GM21717 (cell line): ENCODE data around the gene MAGI2.

Experiments used
- ATAC-seq: cut with Tn5 transposase; IDR thresholded peaks from one replicate; pipeline ENCODE4 v1.9.1; 2021; ENCODE audit warnings: mild to moderate bottlenecking, moderate library complexity; ENCODE audit not compliant: unreplicated experiment

The MAGI2 gene

DNA sequence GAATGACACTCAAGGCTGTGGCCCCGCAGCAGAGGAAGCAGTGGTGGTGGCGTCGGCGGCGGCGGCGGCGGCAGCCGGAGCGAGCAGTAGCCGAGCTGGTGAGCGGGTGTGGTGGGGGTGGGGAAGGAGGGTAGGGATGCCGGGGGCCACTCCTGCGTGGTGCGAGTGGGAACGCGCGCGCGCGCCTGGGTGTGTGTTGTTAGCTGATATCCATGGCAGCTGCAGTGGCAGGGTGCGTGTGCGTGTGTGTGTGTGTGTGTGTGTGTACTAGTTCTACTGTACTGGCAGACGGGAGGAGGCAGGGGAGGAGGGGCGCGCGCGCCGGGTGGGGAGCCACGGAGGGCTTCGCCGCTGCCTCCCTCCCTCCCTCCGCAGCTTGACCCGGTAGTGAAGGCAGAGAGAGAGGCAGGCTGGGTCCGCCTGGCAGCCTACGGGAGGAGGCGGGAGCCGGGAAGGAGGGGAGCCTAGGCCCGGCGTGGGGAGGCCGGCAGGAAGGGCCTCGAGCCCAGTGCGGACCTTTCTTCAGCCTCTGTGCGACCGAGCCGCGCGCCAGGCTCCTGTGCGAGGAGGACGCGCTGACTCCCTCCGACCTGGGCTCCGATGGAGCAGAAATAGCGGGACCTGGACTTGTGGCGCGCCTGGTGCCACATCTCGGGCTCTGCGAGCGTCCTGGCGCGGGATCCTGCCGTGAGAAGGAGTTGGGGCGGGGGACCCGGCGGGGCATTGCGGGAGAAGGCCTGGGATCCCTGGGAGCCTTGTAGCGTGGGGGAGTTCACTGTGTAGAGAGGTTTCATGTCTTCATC, at the start of gene MAGI2:
TSS of gene MAGI2 (minus strand) at position 110 of the 803 bp plus-strand sequence. CDS start 347 bp downstream, outside the sequence.
- no peak for ATAC-seq

DNA sequence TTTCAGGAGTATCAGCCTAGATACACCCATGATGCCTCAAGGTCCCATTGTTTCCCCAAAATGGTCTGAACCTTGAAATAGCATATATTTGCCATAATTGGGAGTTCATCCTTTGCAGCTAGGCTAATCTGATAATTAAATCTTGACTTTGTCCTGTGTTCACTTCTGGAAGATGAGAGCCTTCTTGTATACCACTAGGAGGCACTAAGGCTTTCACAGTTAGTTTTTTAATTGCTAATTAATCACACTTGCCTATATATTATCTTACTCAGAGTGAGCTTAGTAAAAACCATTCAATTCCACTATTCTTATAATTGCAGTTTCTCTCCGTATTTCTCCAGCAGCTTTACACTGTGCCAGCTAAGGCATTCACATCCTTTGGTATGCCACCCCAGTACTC, 48.7 kb upstream of the MAGI2 start:
- no peak for ATAC-seq

DNA sequence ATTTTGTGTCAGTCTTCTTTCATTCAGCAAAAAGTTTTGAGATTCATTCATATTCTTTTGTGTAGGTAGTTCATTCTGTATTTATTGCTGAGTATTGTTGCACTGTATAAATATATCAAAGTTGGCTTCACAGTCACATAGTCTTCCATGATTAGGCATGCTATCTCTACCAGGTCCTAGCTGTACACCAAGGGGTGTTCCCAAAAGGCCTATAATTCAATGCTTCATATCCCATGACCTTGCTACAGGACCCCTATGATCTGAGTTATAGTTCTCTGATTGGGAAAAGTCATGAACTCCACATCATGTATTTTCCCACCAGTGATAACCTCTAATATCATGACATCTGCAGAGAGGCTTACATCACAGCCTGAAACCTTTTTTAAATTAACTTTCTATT, 47.3 kb upstream of the MAGI2 start:
- ATAC-seq, result no peak

DNA sequence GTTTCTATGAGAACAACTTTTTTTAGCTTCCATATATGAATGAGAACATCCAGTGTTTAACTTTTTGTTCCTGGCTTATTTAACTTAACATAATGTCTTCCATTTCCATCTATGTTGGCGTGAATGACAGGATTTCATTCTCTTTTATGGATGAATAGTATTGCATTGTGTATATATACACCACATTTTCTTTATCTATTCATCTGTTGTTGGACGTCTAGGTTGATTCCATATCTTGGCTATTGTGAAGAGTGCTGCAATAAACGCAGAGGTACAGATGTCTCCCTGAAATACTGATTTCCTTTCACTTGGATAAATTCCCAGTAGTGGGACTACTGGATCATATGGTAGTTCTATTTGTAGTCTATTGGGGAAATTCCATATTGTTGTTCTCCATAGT, 44.3 kb upstream of the MAGI2 start:
- ATAC-seq, result no peak

DNA sequence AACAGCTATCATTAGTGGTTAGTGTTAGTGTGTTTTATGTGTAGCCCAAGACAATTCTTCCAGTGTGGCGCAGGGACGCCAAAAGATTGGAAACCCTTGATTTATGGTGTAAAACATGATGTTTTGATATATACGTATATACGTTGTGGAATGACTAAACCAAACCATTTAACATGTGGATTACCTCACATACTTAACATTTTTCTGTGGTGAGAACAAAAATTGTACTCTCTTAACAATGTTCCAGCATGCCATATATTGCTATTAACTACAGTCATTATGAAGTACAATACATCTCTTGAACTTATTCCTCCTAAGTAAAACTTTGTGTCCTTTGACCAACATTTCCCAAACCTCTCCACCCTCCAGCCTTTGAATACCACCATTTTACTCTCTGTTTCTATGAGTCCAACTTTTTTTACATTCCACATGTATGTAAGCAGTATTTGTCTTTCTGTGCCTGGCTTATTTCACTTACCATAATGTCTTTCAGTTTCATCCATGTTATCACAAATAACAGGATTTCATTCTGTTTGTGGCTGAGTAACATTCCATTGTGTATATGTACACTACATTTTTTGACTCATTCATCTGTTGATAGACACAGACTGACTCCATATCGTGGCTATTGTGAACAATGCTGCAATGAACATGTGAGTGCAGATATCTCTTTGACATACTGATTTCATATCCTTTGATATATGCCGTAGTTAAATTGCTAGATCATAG, 42.2 kb upstream of the MAGI2 start:
- no peak for ATAC-seq

DNA sequence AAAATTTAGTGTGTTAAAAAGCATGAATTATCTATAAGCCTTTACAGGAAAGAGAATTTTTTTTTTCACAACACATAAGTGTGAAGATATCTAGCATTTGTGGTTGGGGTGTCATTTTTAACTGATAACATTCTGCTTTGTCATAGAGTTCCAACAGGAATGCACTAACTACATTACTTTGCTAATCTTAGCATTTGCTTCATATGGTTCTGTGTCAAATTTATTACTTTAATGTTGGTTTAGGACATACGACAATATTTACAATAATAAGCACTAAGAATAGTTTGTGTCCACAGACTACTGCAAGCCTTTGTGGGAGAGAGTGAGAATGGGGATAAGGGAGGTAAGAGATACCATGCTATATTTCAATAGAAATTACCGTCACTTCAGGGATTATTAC, 40.6 kb upstream of the MAGI2 start:
- no peak for ATAC-seq

DNA sequence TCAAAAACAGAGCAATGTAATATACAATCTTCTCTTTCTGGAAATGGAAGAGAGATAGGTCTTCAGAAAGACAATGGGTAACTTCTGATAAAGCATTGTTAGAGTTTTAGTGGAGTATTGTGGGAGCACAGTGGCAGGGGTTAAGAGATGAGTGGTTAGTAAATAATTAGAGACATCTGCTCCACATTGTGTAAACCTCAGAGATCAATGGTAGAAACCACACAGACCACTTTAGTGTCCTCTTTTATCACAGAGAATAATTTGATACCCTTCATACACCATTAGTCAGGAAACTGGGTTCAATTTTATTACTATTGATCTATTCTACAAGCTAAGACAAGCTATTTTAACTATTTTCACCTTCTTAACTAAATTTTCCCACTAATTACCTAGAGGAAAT, 35.9 kb upstream of the MAGI2 start:
- no peak for ATAC-seq

DNA sequence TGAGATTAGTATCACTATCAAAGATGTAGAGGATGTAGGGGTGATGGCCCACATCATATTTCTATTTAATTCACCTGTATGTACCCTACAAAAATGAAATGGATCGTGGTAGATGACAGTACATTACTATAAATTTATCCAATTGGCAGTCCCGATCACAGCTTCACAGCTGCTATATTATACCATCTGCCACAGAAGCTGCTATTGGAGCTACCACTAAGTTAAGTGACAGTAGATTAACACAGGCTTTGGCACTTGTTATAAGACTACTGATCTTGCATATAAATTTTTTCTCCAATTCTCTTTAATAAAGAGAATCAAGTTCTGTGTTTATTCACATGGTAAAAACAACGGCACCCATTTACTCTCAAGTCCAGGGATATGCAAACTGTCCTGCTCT, 24.9 kb upstream of the MAGI2 start:
- ATAC-seq, result no peak

DNA sequence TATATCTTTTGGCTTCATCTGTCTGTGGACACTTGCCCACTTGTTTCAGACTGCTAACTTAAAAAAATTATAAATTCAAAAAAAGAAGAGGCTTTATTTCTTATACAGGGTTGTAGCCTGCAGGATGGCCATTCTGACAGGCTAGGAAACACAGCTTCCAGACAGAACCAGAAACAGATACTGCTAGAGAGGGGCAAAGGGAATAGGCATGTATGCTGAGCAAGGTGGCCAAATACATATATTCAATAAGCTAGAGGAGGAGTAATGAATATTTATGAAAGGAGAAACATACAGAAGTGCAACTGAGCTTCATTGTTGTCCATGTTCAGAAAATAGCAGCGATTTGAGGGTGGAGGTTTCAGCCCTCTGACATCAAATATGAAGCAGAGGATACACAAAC, 22.0 kb upstream of the MAGI2 start:
- no peak for ATAC-seq

DNA sequence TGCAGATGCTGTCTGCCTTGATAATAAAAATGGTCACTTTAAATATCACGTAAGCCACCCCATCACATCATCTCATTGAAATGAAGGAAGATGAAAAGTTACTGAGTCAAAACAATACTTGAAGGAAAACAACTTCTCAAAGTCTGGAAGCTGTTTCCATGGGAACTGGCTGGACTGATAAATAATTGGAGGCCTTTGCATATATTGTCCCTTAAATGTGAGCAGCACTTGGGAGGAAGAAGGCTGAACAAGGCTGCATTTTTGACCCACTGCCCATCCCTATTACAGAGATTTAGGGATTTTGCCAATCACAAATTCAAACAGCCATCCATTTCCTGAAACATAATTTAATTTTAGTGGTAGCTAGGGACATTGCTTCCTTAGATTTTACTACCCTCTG, 18.2 kb upstream of the MAGI2 start:
- no peak for ATAC-seq

DNA sequence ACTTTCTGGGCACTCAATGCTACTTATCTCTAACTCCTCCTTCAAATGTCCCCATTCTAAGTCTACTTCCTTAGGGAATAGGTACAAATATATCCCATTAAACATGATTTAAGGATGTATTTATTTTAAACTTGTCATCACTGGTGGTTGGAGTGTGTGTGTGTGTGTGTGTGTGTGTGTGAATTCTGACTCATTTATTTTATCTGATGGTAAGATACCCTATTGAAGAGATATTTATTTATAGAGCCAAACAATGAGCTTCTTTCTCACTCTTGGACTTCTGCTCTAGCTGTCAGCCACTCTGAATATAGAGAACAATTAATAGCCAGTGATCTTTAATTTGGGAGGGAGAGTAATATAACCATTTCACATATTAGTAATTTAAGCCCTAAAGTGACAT, 17.8 kb upstream of the MAGI2 start:
- no peak for ATAC-seq

DNA sequence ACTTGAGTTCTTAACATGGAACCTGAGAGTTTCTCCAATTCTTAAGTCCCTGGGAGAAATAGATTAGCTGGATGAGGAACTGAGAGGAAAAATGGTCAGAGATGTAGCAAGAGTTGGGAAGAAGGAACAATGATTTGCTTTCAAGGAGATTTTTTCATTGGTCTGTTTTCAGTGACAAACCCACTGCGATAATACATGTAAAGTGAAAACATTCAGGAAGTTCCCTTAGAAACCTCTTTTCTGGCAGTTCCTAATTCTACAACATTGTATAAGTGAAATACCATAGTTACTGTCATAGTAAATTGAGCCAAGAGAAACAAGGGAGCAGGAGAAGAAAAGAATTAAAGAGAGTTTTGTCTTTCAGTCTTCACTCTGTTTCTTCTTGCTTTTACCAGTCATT, 12.1 kb upstream of the MAGI2 start:
- no peak for ATAC-seq

DNA sequence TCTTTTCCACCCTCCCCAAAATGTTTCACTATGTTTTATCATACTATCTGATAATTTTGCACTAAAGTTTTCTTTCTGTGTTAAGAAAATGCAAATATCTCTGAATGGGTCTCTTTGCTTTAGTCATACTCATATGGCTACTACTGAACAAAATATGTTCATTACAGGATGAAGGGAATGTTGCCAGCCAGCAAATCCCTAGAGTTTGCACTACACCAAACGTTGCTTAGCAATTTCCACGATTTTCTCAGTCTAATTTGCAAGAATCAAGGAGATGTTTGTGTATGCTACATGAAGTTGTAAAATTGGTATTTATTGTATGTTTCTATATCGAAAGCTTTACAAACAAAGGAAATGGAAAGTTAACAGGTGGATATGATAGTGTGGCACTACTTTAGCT, 10.6 kb upstream of the MAGI2 start:
- no peak for ATAC-seq

DNA sequence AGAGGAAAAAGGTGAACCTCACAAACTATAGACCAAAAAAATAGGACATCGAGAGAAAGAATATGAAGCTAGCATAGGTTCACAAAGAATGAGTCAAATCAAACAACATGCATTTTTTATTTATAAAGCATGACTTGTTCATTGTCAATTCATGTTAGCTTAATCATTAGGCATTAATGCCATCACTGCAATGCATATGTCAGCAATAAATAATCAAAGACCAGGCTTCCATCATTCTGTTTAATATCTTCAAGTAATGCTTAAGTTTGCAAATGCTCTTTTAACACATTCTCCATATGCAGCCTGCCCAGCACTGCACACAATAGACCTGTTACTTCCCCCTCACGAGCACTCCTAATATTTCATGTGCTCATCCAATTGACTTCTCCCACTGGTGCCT, 8.9 kb upstream of the MAGI2 start:
- ATAC-seq, result no peak

DNA sequence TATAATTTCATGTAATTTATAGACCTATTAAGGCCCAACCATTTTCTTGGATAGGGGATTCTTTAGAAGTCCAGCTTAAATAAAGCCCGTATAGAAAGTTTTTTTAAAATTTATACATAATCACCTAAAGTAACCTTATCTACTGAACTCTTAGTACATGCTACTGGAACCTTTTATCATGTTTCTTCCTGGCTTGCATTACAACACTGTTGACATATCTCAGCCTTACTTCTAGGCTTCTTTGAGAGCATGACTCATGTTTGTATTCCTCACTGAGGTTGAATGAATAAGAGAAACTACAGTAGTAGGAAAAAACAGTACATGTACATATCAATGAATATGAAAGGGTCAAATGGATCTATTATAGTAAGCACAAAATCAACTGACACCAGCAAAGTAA, 8.2 kb upstream of the MAGI2 start:
- no peak for ATAC-seq

DNA sequence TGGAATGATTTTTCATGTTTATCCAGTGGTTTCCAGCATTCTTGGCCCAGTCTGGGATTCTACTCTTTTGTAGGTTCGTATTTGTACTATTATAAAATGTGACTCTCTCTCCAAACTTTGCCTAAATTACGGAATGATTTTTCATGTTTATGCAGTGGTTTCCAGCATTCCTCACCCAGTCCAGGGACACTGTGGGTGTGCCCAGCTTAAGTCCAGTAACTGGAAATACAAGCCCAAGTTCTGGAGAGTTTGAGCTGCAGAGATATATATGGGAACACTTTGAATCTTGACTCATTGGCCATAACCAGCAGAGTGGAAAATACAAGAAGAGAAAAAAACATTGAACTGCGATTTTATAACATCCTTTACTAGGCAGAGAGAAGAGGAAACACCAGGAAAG, 5.9 kb upstream of the MAGI2 start:
- no peak for ATAC-seq

DNA sequence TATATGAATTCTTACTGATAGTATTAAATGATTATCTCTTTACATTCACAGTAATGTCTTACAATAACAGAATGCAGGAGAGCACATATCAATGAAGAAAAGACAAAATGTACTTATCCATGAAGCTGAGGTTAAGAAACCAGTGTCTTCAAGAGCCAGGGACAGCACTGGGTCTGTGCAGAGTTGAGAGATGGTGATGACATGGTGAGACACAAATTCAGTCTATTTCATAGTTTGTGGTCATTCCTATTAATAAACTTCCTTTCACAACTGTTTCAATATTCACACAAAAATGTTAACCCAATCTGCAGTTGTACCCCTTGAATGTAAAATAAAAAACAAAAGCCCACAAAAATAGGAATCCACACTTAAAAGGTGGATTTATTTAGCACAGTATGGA, 5.3 kb upstream of the MAGI2 start:
- no peak for ATAC-seq

DNA sequence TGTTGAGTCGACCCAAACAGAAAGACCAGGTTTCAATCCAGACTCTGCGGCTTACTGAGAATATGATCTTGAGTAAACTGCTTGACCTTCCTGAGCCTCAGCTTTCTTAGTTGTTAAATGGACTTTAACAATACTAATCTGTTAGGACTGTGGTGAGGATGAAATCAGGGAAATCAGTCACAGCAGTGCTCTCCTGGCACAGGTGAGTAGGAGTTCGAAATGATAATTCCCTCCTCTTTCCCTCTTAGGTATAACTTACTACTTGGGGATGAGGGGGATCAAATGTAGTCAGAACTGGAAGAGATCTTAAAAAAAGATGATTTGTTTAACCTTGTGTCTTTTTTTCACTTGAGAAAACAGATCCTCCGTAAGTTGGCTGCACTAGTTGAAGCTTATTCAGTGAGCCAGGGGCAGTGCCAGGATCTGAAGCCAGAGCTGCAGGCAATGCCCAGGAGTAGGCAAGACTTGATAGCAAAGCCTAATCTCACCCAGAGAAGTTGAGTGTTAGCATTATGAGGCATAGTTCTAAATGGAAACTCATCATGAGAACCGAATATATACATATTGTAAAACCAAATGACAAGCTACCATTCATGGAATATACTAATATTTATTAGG, 1.8 kb upstream of the MAGI2 start:
- ATAC-seq, result no peak

DNA sequence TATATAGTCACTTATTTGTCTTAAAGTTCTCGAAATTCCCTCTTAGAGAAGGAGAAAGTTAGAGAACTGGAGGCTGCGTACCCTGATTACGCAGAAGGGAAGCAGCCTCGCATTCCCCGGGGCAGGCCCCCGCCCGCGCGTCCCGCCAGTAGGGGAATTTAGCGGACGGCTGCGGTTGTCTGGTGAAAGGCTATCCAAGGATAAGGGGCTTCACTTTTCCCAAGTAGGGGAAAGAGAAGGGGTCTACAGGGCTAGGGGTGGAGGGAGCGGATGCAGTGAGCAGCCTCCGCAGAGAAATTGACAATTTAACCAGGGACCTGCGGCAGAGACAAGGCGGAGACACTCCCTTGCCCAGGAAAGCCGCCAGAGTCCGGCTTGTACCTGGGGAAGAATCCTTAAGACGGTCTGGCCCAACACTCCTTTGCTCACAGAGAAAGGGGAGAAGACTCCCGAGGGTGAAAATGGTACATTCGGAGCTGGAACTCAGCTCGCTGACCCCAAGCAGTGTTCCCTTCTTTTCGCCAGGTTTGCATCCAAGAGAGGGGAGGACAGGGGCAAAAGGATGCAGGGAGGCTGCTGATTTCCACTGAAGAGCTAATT, 994 bp upstream of the MAGI2 start:
- ATAC-seq, result no peak

DNA sequence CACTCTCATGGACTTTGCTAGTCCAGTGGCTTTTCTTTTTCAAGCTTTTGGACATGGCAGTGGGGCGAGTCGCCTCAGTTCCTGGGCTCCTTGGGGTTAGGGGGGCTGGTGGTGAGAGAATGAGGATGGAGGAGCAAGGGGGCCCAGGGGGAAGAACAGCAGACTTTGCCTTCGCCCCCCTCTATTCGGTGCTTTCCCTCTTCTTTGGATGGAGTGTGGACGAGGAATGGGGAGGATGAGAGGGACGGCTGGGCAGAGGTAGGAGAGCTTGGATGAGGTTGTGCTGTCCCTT, 255 bp downstream of the MAGI2 start:
- no peak for ATAC-seq

DNA sequence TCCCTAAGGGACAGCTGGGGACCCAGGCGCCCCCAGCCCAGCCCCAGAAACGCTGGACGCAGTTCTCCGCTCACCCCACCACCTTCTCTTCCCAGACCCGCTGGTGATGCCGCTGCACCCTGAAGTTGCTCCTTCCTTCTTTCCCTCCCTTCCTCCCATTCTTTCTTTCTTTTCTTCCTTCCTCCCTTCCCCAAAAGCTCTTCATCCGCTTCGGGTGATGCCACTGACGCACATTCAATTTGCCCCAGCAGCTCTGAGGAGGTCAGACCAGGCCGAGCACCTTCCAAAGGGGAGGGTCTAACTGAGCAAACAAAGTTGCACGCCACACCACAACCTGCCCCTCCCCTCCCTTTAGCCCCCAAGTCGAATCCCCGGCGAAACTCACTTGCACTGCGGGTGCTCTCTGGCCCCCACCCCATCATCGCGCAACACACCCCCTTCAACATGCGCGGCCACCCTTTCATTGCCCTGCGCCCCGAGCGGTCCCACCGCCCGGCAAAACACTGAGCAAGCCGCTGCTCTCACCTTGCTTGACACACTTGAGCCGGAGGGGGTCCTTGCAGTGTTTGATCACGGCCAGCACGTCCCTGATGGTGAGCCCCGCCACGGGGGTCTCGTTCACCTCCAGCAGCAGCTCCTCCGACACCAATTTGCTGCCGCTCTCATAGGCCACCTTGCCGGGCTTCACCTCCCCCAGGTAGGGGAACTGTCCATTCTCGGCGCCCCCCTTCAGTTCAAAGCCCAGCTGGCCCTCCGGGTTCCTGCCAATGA, 787 bp downstream of the MAGI2 start:
- ATAC-seq, result no peak
